ENCODE data around the gene FN3KRP.
"Not testable (repeated sequence)": the region's sequence is repeated elsewhere in the genome, so short reads cannot be mapped to it uniquely, and the experiment has no call there.

FN3KRP gene

DNA sequence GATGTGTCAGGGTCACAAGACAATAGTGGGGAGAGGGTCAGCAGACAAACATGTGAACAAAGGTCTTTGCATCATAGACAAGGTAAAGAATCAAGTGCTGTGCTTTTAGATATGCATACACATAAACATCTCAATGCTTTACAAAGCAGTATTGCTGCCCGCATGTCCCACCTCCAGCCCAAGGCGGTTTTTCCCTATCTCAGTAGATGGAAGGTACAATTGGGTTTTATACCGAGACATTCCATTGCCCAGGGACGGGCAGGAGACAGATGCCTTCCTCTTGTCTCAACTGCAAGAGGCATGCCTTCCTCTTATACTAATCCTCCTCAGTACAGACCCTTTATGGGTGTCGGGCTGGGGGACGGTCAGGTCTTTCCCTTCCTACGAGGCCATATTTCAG lies 28.2 kb downstream of the FN3KRP start:
- DNase-seq (ENCODE audit: low read depth): not testable (repeated sequence)

DNA sequence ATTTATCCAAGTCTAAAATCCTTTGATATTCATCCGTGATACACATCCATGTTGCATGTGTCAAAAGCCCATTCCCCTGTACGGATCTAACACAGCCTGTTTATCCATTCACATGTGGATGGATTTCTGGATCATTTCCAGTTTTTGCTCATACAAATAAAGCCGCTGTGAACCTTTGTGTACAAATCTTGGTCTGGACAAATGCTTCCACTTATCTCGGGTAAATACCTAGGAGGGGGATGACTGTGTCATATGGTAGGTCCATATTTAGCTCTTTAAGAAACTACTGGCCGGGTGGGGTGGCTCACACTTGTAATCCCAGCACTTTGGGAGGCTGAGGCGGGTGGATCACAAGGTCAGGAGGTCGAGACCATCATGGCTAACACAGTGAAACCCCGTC lies 29.0 kb downstream of the FN3KRP start:
- no peak for DNase-seq (ENCODE audit: low read depth)

DNA sequence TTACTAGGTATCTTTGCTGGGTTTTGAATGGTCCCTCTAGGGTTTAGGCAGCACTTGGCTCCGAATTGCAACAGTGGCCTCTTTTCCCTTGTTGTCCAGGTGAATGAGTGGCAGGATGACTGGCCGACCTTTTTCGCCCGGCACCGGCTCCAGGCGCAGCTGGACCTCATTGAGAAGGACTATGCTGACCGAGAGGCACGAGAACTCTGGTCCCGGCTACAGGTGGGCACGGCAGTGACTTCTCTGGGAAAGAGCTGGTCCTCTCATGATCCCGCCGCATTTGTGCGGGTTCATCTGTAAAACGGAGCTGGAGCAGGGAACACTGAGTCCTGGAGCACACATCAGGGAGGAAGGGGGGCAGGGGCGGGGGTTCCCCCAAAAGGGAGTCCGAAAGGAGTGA lies 32.2 kb downstream of the FN3KRP start:
- no peak for DNase-seq (ENCODE audit: low read depth)

DNA sequence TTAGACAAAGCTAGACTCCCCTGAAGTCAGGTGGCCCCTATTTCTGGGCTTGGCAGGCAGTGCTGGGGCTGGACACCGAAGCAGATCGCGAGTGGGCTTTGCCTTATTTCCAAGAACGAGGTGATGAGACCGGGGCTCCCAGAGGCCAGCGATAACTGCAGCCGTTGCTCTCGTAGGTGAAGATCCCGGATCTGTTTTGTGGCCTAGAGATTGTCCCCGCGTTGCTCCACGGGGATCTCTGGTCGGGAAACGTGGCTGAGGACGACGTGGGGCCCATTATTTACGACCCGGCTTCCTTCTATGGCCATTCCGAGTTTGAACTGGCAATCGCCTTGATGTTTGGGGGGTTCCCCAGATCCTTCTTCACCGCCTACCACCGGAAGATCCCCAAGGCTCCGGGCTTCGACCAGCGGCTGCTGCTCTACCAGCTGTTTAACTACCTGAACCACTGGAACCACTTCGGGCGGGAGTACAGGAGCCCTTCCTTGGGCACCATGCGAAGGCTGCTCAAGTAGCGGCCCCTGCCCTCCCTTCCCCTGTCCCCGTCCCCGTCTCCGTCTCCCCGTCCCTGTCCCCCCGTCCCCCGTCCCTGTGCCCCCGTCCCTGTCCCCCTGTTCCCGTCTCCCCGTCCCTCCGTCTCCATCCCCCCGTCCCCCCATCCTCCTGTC lies 33.9 kb downstream of the FN3KRP start:
- DNase-seq (ENCODE audit: low read depth): no peak

DNA sequence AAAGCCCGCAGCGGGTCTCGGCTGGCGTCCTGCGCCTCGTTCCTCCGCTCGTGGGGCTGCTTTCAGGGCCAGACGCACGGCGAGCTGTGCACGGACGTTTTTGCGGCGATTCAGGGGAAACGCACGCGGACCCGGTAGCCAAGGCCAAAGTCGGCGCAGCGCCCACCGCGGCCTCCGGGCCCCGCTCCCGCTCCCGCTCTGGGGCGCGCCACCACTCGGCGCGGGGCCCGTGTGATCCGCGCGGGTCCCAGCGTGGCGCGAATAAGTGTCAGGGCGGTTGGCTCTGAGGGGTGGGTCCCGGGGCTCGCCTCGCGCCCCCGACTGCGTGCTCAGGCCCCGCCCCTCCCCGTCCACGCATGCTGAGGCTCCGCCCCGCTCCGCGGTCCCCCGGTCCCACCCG lies 34.7 kb downstream of the FN3KRP start:
- no peak for DNase-seq (ENCODE audit: low read depth)

DNA sequence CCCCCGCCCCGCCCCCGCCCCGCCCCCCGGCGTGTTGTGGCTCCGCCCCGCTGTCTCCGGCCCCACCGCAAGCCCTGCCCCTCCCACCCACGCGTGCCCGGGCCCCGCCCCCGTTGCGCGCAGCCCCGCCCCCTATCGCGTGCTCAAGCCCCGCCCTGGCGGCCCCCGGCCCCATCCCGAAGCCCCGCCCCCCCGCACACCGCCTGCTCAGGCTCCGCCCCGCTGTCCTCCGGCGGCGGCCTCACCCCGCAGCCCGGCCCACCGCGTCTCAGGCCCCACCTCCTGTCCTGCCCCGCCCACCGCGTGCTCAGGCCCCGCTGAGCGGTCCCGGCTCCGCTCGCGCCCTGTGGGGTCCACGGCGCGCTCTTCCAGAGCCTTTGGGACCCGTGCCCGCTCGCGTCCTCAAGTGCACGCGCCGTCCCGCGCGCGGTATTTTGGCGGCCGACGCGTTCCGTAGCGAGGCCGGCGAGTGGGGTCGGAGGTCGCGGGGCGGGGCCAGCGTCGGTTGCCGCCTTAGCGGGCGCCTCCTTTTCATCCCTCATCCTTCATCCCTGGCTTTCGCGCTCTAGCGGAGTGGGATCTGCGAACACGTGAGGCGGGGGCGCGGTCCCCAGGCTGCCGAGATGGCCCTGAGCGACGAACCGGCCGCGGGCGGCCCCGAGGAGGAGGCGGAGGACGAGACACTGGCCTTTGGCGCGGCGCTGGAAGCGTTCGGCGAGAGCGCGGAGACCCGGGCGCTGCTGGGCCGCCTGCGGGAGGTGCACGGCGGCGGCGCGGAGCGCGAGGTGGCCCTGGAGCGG lies 35.3 kb downstream of the FN3KRP start, which contains the start of gene TBCD:
TBCD (plus strand) TSS at position 495 of the 800 bp plus-strand sequence; CDS start at position 624, 129 bp downstream.
- DNase-seq (ENCODE audit: low read depth): peak; percentile 88

DNA sequence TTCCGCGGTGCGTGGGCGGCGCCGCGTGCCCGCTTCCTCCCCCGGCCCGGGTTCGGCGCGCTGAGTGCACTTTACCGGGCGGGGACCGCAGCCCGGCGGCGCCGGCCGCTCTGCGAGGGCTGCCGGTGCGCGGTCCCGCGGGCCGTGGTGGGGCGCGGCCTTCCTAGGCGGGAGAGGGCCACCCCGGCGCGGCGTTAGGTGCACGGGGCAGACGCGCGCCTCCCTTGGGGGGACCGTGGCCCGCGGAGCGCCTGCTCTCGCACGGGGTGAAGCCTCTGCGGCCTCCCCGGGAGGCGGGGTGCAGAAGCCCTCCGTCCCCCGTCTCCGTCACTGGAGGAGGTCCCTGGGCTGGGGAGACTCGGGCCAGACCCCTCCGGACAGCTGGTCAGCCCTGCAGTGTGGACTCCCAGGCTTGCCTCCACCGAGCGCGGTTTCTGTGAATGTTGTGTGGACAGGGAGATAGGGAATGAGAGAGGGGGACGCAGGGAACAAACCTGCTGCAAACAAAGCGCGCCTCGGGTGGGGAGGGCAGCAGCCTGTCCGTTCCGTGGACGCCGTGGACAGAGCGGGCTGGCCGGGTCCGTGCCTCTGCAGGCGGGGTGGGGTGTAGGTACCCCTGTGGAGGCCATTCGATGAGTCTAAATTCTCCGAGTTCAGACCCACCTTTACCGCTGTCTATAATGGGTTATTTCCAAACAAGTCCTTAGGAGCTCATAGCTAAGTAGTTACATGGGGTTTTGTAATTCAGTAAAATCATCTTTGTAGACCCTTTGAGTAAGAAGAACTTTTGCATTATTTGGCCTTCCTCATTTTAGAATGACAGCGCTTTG lies 36.1 kb downstream of the FN3KRP start:
- DNase-seq (ENCODE audit: low read depth): peak; percentile 45

DNA sequence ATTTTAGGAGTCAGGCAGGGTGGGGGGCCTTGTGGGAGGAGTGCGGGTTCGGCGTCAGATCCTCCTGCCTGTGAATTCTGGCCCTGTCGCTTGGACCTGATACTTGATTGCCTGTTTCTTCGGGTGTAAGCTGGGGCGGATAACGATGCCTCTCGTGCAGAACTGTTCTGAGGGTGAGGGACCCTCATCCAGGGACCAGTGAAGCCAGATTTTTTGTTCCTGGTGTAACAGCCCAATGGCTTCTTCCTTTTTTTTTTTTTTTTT lies 36.6 kb downstream of the FN3KRP start:
- DNase-seq (ENCODE audit: low read depth): no peak

DNA sequence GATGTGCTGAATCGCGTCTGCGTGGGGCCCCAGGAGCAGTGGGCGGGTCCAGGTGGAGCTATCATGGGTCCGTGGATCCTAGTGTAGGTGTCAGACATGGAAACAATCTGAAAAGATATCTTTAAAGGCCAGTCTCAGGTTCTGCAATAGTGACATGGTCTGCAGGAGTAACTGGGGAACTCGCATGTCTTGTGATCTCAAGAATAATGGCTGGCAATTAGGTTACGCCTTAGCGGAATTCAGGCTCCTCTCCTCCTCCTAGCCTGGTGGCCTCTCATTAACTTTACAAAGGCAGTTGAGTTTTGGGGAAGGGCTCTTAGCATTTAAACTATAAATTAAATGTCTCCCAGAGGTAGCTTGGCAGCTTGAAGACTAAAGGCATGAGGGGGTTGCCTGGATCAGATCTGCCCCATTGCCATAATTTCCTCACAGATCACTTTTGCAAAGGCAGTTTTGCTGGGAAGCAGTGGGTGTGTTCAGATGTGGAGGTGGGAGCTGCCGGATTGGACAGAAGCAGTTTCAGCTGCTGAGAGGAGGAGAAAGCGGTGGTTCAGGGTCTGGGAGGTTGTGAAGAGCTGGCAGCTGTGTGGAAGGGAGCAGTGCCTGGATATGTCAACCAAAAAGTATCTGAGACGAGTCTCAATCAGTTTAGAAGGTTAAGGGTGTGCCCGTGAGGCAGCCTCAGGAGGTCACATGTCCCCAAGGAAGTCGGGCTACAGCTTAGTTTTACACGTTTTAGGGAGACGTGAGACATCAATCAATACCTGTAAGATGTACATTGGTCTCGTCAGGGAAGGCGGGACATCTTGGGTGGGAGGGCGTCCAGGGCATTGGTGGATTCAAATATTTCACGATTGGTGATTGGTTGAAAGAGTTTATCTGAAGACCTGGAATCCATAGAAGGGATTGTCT lies 38.0 kb downstream of the FN3KRP start:
- no peak for DNase-seq (ENCODE audit: low read depth)

DNA sequence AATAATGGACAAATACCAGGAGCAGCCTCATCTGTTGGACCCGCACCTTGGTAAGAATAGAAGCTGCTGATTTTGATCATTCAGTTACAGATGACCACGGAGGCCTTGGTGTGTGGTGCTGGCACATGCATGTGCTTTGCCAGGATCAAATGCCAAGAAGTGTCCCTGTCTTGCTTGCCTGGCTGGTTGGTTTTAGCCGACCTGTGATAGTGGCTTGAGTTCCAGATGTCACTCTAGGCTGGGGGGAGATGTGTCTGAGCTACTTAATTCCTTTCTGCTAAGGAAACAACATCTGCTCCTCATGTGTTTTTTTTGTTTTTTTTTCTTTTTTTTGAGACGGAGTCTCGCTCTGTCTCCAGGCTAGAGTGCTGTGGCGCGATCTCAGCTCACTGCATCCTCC lies 39.7 kb downstream of the FN3KRP start:
- no peak for DNase-seq (ENCODE audit: low read depth)

DNA sequence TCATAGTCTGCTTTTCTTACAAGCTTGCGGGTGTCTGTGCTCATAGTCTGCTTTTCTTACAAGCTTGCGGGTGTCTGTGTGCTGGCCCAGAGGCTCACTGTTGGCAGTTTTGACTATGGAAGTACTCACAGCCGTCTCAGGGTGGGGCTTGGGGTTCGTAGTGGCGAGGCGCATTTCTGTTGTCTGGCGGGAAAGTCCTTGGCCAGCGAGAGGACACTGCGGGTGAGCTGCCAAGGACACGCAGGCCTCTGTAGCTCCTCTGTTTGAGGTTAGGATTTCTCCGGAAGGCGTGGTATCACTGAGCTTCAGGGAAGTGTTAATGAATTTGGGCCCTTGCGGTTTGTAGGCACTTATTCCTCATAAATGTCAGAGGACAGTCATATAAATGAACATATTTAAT lies 48.9 kb downstream of the FN3KRP start:
- DNase-seq (ENCODE audit: low read depth): no peak

DNA sequence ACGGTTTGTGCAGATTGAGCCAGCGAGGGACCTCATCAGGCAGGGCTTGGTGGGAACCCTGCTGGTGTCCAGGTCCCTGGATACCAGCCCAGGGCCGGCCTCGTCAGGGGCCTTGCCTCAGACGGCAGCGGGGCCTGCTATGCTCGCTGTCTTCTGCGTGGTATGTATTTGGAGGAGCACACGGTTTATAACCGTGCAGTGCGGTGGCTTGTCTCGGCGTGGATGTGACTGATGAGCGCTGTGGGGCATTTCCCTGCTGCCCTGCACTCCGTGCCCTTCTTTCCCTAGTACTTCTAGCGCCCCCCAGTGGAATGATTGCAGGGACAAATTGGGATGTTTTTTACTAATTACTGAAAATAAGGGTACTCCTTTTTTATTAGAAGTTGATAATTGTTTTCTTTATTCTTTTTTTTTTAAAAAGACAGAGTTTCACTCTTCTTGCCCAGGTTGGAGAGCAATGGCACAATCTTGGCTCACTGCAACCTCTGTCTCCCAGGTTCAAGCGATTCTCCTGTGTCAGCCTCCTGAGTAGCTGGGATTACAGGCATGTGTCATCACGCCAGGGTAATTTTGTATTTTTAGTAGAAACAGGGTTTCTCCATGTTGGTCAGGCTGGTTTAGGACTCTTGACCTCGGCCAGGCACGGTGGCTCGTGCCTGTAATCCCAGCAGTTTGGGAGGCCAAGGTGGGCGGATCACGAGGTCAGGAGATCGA lies 50.7 kb downstream of the FN3KRP start:
- peak; percentile 49 for DNase-seq (ENCODE audit: low read depth)

DNA sequence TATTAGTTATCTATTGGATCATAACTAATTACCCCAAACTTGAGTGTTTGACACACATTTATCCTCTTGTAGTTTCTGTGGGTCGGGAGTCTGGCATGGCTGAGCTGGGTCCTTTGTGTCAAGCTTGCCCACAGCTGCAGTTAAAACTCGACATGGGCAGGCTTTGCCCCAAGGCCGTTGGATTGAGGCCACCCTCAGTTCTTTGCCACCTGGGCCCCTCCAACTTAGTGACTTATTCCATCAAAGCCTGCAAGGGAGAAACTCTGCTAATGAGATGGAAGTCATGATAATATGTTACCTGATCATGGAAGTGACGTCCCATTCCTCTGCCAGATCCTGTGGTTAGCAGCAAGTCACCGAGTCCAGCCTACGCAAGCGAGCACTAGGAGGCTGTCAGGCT lies 52.5 kb downstream of the FN3KRP start:
- DNase-seq (ENCODE audit: low read depth): no peak

DNA sequence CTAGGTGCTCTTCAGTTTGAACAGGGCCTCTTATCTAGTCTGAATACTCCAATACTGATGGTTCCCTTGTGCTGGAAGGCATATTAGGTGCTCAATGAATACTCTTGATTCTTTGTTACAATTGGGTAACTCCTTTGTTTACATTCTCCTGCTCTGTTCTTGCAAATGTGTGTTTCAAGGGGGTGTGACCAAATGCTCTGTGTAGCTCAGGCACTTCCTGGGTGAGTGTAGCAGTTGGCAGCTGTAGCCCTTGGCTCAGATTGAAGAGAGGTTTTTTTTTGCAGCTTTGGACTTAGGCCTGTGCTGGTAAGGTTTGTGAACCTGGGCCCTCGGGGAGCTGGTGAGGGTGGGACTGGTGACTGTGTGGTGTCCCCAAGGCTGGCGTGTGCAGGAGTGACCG lies 55.5 kb downstream of the FN3KRP start:
- peak; percentile 78 for DNase-seq (ENCODE audit: low read depth)

DNA sequence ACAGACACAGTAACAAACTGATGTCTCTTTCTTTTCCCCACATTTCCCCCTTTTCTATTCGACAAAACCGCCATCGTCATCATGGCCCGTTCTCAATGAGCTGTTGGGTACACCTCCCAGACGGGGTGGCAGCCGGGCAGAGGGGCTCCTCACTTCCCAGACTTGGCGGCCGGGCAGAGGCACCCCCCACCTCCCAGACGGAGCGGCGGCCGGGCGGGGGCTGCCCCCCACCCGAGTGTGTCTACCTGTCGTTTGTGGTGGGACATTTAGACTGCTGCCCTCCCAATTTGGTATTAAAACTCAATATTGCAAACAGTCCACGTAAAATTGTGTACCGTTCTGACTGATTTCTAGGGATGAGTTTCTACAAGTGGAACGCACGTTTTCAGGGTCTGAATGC lies 58.0 kb downstream of the FN3KRP start:
- not testable (repeated sequence) for DNase-seq (ENCODE audit: low read depth)

DNA sequence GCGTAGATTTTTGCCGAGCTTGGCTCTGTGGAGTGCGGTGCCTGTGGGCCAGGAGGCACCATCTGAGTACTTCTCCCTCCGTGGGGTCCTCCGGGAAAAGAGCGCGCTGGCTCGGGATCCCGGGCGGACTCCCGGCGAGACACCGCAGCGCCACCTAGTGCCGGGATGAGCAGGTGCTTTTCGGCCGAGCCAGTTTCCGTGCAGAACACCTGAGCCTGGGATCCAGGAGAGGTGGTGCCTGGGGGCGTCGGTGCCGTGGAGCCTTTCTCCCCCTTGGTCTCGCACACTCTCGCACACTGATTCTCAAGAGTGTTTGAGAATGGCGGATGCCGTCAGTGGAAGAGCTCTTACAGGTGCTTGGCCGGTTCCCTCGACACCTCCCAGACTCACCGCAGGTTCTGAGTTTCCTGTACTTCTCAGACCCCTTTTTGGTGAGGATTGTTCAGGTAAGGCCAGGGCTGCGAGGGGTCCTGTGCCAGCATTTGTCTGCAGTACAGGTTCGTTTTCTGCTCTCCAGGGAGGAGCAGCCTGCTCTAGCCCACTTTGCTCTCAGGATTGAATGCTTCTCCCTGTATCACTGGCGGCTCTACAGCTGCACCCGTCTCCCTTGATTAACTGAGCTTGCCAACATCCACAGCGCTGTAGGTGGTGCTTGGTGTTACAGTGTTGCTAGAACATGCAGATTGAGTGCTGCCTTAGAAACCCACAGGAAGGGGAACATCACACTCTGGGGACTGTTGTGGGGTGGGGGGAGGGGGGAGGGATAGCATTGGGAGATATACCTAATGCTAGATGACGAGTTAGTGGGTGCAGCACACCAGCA lies 58.7 kb downstream of the FN3KRP start:
- DNase-seq (ENCODE audit: low read depth): peak; percentile 45

DNA sequence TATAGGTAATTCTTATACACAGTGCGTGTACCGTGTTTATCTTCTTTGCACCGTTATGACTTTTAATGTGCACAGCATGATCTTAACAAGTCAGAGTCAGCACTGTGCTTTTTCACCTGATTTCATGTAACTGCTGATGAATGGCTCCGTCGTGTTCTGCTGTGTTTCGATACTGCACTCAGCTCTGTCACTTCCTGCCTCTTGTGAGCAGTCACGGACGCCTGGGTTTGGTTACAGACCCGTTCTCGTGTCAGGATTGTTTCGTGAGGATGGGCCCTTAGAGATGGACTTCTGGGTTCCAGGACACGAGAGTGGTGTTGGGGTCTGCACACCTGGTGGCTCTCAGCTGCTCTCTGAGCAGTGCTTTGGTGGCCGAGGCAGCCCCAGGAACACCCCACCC lies 59.9 kb downstream of the FN3KRP start:
- DNase-seq (ENCODE audit: low read depth): no peak

Measured in EH (cell line).